ENCODE measurements around the gene INSIG2.

The INSIG2 gene

DNA sequence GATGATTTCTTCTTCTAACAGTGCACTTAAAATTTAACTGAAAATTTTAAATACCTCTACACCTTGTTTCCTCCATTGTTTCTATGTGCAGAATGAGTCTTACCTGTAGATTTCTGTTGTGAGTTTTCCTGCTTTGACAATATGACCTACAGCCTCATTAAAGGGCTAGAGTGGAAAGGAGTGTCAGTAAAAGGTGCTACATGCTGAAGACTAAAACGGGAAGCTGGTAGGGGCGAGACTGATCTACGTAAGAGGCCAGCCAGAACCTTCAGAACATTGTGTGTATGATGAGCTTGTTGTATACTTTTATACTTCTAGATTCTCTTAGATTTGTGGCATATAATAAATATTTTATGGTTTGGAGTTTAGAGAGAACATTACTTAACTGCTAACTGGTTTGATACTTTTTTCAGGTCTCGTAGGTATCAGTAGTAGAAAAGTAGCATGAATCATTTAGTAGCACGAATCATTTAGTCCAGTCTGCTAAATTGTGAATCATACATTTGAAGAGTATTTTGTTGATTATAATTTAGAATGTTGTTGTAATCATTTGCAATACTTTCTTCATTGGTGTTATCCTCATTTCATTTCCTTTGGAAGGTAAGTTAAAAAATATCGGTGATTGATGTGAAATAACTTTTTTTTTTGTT lies 14.3 kb downstream of the INSIG2 start:
- DNase-seq (ENCODE audit: low read depth), result no peak

DNA sequence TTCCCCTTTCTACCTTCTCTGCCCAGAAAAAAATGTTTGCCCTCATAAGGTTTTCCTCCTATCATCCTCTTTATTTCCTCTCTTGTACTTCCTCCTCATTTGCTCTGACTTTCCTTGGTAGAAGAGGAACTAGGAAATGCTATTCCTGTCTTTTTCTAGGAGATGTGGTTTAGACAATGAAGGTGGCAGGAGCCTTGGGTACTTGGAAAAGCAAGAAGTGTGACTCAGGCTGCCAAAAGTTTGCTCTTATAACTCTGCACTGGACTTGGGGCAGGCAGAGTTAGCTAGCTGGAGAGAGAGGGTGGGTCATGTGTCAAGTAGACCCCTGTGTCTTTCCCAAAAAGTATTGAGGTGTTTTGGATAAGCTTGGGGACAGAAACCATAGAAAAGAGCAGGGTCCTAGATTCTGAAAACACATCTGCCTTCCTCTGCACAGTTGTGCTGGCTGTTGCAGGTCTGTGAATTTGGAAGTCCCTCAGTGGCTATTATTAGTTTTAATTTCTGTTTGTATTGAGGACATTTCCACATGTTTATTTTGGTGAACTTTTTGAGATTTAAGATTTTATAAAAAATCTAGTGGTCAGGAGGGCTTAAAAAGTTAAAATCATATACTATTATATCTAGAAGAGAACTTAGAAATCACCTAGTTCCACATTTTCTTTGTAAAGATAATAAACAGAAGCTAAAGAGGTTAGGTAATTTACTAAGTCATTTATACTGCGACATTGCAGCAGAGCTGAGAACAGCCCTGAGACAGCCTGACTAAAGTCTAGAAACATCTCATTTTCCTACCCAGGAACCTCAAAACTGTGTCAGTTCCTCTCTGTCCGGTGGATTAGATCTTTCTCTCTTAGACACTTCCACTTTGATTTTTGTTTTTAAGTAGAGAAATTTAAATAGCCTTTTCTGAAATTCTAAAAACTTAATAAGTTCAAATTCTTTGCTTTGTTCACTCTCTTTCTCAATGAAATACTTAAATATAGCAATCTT lies 16.0 kb downstream of the INSIG2 start:
- DNase-seq (ENCODE audit: low read depth), result no peak

DNA sequence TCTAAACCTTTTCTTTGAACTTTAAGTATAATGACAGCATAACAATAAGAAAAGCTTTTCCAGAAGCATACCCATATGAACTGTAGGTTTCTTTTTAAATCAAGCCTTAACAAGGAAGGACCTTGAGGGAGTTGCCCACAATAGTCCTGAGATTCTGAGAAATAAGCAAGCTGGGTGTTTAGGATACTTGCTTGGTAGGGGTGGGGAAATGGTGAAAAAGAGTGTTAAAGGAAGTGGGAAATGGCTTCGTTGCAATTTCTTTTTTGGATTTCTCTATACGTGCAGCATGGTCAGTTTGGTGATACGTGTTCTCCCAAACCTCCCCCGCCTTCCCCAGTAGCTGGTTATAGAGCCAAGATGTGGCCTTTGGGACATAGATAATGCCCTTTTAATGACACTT lies 17.2 kb downstream of the INSIG2 start:
- DNase-seq (ENCODE audit: low read depth), result no peak

- DNase-seq (ENCODE audit: low read depth), result no peak
Measured at GRCh38 chr2:118106926-118107325, 18.7 kb downstream of the INSIG2 start.

- DNase-seq (ENCODE audit: low read depth), result no peak
Measured at GRCh38 chr2:118110310-118110709, 22.0 kb downstream of the INSIG2 start.

DNA sequence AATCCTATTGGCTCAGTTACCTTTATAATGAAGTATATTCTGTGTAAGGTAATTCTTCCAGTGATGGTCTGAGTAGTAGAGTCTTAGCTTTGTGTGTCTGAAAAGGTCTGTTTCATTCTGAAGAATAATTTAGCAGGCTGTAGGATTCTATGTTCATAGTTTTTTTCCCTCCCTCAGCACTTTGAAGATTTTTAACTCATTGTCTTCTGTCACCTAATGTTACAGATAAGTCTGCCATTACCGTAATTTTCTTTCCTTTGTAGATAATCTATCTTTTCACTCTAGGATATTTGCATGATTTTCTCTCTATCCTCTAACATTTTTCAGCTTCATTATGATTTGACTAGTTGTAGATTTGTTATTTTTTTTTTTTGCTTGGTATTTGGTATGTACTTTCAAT lies 22.7 kb downstream of the INSIG2 start:
- no peak for DNase-seq (ENCODE audit: low read depth)

DNA sequence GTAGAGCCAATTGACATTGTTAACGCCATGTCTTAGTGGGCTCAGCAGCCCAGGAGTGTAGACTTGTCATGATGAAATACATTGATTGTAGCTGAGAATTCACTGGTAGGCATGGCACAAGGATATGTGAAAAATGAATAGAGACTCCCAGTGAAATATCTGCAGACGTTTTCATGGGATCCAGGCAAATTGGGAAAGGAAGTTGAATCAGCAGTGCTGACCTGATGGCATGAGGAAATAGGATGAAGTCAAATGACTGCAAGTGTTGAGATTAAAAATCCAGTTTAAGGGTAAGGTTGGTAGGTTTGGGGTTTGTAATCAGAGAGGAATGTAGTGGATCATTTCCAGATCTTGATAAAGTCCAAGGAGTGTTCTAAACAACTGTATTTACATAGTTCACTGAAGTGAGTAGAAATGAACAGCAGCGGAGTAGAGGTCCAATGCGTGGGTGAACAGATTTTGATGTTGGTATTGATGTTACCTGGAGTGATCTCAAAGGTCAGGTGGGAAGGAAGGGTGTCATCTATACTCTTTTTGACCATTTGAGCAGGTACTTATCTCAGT lies 24.6 kb downstream of the INSIG2 start:
- no peak for DNase-seq (ENCODE audit: low read depth)

DNA sequence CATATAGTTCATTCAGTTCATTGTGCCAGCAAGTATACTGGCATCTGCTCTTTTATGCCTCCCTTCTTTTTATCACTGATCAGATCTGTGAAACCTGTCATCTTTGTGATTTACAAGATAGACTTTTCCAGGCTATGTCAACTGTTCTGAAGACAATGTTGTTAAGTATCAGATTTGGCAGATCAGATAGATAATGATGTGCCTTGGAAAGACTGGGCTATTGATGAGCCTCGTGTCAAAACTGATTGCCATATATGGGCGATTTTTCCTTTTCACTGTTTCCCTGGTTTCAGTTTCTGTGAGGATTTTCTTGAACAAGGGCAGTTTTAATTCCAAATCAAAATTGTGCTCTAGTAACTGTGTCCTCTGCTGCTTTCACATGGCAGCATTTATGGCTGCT lies 26.6 kb downstream of the INSIG2 start:
- no peak for DNase-seq (ENCODE audit: low read depth)

DNA sequence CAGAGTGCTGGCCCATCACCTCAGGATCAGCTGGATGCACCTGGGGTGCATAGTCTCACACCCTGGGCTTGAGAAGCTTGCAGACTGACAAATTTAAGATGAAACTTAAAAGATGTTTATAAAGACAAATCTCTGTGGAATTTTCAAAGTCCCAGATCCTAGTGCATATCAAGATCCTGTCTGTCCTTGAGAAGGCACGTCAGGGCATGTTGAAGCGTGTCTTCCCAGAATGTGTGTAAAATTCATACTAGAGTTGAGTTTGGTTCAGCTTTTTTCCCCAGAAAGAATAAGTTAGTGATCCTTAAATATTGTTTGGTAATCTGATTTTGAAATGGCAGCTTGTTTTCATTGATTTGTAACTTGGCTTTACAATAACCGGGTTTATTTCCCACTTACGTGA lies 27.5 kb downstream of the INSIG2 start:
- DNase-seq (ENCODE audit: low read depth), result no peak

DNA sequence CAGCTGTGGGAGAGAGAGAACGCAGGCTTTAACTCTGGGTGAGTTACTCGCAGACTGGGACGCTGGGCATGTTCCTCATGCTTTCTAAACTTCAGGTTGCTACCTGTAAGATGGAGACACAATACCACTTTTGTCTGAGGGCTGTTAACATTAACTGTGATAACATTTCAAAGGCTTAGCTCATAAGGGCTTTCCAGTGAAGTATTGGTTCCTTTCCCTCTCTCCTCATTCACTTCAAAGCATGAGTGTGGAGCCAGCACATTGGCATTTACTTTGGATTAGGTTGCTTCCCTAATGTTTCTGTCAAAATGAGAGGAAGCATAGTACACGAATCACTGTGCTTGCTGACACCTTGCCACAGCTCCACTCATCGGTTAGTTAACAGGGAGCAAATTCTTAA lies 30.2 kb downstream of the INSIG2 start:
- no peak for DNase-seq (ENCODE audit: low read depth)

DNA sequence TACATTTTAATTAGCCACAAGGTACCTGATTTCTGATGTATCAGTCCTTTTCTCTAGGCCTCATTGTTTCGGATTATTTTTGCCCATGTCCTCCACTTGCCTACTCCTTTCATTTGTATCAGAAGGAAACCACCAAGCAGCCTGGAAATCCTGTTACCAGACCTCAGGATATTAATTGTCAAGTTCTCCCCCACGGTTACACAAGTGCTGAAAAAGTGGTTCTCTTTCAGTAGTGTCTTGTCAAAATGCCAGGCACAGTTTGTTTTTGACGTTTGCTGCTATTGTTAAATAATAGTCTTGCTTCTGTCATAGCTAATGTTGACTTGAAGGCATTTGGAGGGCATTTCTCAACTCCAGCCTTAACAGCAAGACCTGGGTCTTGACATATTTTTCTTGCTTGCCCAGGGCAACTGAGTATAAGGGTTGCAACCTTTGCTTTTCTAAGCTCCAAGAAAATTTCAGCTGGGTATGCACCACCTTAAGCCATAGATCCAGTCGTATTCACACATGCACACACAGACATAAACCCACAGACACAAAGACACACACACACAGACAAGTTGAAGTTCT lies 31.0 kb downstream of the INSIG2 start:
- no peak for DNase-seq (ENCODE audit: low read depth)

- DNase-seq (ENCODE audit: low read depth), result no peak
Measured at GRCh38 chr2:118119761-118120400, 31.6 kb downstream of the INSIG2 start.

GRCh38 chr2:118120401-118120780 lies 32.1 kb downstream of the INSIG2 start:
- DNase-seq (ENCODE audit: low read depth), result no peak

GRCh38 chr2:118121101-118121500 lies 32.8 kb downstream of the INSIG2 start:
- no peak for DNase-seq (ENCODE audit: low read depth)

GRCh38 chr2:118121986-118122524 lies 33.8 kb downstream of the INSIG2 start:
- no peak for DNase-seq (ENCODE audit: low read depth)

DNA sequence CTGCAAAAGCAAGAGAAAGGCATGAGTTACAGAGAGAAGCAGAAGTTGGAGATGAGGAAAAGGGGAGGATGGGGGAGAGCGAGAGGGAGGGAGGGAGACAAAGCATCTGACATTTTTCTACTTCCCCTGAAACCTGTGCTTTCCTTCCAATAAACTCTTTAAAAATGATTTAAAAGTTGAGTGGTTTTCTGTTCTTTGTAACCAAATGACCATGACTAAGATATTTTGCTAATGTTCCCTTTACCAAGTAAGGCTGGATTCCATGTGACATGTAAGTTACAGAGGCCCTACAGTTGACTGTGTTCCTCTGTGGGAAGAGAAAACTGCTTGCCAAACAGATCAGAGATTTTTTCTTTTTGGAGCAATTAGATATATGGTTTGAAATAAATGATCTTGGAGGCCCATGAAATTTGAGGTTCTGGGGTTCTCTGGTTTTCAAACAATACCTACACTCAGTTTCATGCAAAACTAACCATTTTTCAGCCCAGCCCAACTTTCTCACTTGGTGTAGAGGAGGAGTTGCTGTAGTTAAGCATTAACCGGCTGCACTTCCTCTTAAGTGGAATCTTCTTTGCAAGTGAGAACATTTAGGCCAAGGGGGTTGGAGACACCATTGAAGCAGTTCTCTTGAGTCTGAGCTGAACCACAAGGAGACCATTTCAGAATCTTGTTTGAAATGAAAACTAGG lies 34.5 kb downstream of the INSIG2 start:
- no peak for DNase-seq (ENCODE audit: low read depth)

DNA sequence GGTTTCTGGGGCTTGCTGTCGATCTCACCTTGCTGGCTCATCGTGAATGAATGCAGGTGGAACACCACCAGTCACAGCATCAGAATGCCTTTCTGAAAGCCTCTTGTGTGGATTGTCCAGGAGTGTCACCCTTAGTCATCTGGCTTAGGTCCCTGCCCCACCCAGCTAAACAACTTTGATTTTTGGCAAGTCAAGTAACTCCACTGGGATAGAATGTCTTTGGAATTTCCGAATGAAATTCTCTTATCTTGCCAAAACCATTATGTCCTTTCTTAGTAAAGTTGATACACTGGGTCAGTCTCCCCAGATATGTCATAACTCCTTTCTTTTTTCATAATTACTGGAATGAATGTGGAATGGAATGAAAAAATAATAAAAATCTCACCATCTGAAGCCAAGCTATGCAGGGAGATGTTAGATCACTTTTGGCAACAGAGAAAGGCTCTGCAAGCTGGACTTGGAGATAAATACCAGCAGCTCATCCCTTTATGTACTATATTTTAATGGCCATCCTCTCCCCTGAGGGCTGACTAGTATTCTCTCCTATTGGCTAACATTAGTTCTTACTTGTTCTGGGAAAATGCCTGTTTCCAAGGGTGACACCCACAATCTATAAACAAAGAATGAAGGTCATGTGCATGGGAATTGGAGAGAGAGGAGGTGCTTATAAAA lies 35.4 kb downstream of the INSIG2 start:
- no peak for DNase-seq (ENCODE audit: low read depth)

DNA sequence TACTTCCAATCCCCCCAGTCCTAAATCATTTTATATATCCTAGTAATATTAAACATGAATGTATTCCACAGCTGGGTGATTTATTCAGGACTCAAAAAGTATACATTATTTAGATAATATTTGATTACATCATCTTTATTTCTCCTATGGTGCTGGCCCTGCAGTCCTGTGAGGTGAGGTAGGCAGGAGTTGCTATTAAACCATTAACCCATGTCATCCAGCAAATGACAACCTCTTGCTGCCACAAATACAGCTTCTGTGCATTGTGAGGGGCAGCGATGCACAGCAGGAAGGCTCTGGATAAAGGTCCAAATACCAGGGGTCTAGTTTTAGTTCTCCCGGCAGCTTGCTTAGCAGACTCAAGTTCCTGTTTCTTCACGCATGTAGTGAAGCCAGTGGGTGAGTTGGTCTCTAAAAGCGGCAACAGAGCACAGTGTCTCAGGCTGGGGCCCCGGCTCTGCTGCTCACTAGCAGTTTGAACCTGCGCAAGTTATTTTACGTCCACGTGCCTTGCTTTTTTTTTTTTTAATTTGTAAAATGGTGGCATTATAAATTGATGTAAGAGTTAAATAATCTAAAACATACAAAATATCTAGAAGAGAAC lies 36.1 kb downstream of the INSIG2 start:
- DNase-seq (ENCODE audit: low read depth), result no peak

- DNase-seq (ENCODE audit: low read depth), result no peak
Measured at GRCh38 chr2:118127250-118127649, 39.0 kb downstream of the INSIG2 start.

DNA sequence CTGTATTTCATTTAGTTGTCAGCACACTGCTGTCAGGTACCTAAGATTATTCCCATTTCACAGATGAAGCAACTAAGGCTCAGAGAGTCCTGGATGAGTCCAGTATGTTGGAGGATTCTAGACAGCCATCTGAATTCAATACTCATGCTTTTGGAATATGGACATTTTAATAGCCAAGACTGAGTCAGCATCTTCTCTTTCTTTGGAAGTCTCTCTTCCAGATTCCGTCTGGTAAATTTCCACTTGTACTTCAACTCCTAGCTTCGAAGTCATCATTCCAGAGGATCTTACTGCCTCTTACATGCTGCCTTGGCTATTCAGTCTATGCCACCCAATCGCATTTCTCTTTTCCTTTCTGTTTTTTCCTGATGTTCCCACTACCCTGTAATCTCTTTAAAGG lies 40.6 kb downstream of the INSIG2 start:
- no peak for DNase-seq (ENCODE audit: low read depth)

Measured in activated T-helper 1 cell treated with Interleukin-2 at 50 U/mL for 16 hours (primary cell).